Esophagus squamous epithelium (tissue), 5 donors: ENCODE data around the gene PTPRJ. TPM values are rescaled to one million over a fixed set of nuclear protein-coding genes. Genes with fewer than 3 reads are reported as not detected.

Experiments
- DNase-seq: peaks from one replicate; lab custom pipeline; 2025; lab: John Stamatoyannopoulos, UW
- H3K27ac ChIP-seq, 4 donors: fragments of 200-600 bp; sonication (generic); one replicate each; pipeline ENCODE4 v1.5.1; 2016 to 2019; ENCODE audit warnings: mild to moderate bottlenecking in 1 of 4
- H3K27me3 ChIP-seq, 4 donors: fragments of 200-600 bp; sonication (generic); 1 replicate in 3 of 4; 2 replicates in 1 of 4; pipeline versions ENCODE4 v1.5.1 to v1.6.0; 2017 to 2021; ENCODE audit warnings: antibody characterized with exemption in 1 of 4
- H3K36me3 ChIP-seq, 3 donors: fragments of 200-600 bp; sonication (generic); one replicate each; pipeline ENCODE4 v1.5.1; 2016 to 2019
- H3K4me1 ChIP-seq, 3 donors: fragments of 200-600 bp; sonication (generic); one replicate each; pipeline ENCODE4 v1.5.1; 2017 to 2019
- H3K4me3 ChIP-seq, 4 donors: fragments of 200-600 bp; sonication (generic); 1 replicate in 3 of 4; 2 replicates in 1 of 4; pipeline ENCODE4 v1.5.1; 2016 to 2019; ENCODE audit warnings: mild to moderate bottlenecking in 2 of 4, moderate library complexity in 1 of 4
- H3K9me3 ChIP-seq, 3 donors: fragments of 200-600 bp; sonication (generic); one replicate each; pipeline ENCODE4 v1.5.1; 2016 to 2019
- CTCF ChIP-seq, 6 experiments: fragments of 450-650 bp in 4 of 6; fragments of 200-600 bp in 2 of 6; sonication (generic) in 2 of 6; IDR thresholded peaks; one replicate each; pipeline ENCODE4 v1.5.1; 2016 to 2019; ENCODE audit warnings: antibody characterized with exemption in 6 of 6, mild to moderate bottlenecking in 4 of 6, moderate library complexity in 4 of 6
- POLR2A ChIP-seq, 4 donors: fragments of 450-650 bp; IDR thresholded peaks; one replicate each; pipeline ENCODE4 v1.6.1; 2017; ENCODE audit warnings: antibody characterized with exemption in 4 of 4, mild to moderate bottlenecking in 4 of 4, moderate library complexity in 3 of 4
- WGBS, 2 donors: methylation state at CpG; one replicate each; pipeline ENCODE4 v1.1.5; 2018; 5-methylcytosine and 5-hydroxymethylcytosine counted together
- intact Hi-C: fragments of 100-400 bp; cut with DNase I; formaldehyde crosslinking; loops from one replicate; pipeline ENCODE4 v1.15.0; 2022
- total RNA-seq, 4 donors: library from RNA; depleted of rRNA; stranded (reverse); fragments of >200 nt; gene quantifications; one replicate each; pipeline ENCODE4 v1.1.0, GENCODE V29; 2016
- donor health status: DM: yes; HTN: yes; CAD: no.

Gene PTPRJ
- total RNA-seq, 4 donors from 2014 or later: 1.7 to 11.6 (median 3.4) TPM

GRCh38 chr11:48063424-48063978, 83.1 kb downstream of the PTPRJ start:
- WGBS, 2 donors: 19 to 26% methylated on average over 2 of the region's 2 CpGs
- TF ChIP-seq POLR2A (IDR thresholded peaks at IDR 0.05) (no peak), CTCF (IDR thresholded peaks at IDR 0.05) (no peak)
- DNase-seq: no peak
- Histone ChIP-seq H3K27me3 (no peaks in the 10 kb centered on the region), H3K4me1 (peaks cover 0 to 37% (median 10%) of the 10 kb centered on the region in 3 donors), H3K4me3 (no peak overlapping the region), H3K36me3 (no peaks in the 10 kb centered on the region), H3K9me3 (no peaks in the 10 kb centered on the region), H3K27ac (peak overlapping the region in 2 of 4 donors; percentile 40 to 61)
- intact Hi-C loops: no loop called here

GRCh38 chr11:48064306-48064705, 83.9 kb downstream of the PTPRJ start:
- WGBS, 2 donors: 68 to 80% methylated on average over 3 to 7 of the region's 8 CpGs

GRCh38 chr11:48066881-48067800, 86.8 kb downstream of the PTPRJ start:
- WGBS, 2 donors: 44 to 52% methylated on average over 10 of the region's 10 CpGs
- no peaks in the 10 kb centered on the region for H3K9me3 ChIP-seq
- no peak overlapping the region for H3K4me3 ChIP-seq
- peak overlapping the region in 1 of 4 donors; percentile 6 for H3K27ac ChIP-seq
- H3K27me3 ChIP-seq: no peaks in the 10 kb centered on the region
- intact Hi-C loops: no loop called here
- TF ChIP-seq CTCF (IDR thresholded peaks at IDR 0.05) (no peak), POLR2A (IDR thresholded peaks at IDR 0.05) (no peak)
- no peaks in the 10 kb centered on the region for H3K36me3 ChIP-seq
- no peak for DNase-seq
- peaks cover 0 to 37% (median 10%) of the 10 kb centered on the region in 3 donors for H3K4me1 ChIP-seq

More at GRCh38 chr11:48064306-48064705, 83.9 kb downstream of the PTPRJ start:
- no peak for TF ChIP-seq CTCF (IDR thresholded peaks at IDR 0.05)
- no peaks in the 10 kb centered on the region for H3K36me3 ChIP-seq
- peaks cover 0 to 37% (median 10%) of the 10 kb centered on the region in 3 donors for H3K4me1 ChIP-seq
- intact Hi-C loops: no loop called here
- H3K27ac ChIP-seq: peak overlapping the region in 3 of 4 donors; percentile 8 to 61 (median 40)
- H3K27me3 ChIP-seq: no peaks in the 10 kb centered on the region
- H3K4me3 ChIP-seq: no peak overlapping the region
- H3K9me3 ChIP-seq: no peaks in the 10 kb centered on the region
- no peak for DNase-seq

GRCh38 chr11:48073031-48073861, 92.9 kb downstream of the PTPRJ start:
- intact Hi-C loops: no loop called here
- no peak for TF ChIP-seq CTCF (IDR thresholded peaks at IDR 0.05)
- no peak for TF ChIP-seq POLR2A (IDR thresholded peaks at IDR 0.05)
- WGBS, 2 donors: 69 to 75% methylated on average over 8 of the region's 8 CpGs
- no peak for DNase-seq
- Histone ChIP-seq H3K4me3 (no peak overlapping the region), H3K27me3 (no peaks in the 10 kb centered on the region), H3K36me3 (no peaks in the 10 kb centered on the region), H3K9me3 (no peaks in the 10 kb centered on the region), H3K27ac (no peak overlapping the region), H3K4me1 (no peaks in the 10 kb centered on the region)
